ENCODE results near the gene TEX11.

- no peak for TF ChIP-seq CTCF (conservative IDR thresholded peaks at IDR 0.05; ENCODE audit: low read length)
- TF ChIP-seq EZH2phosphoT487 (IDR thresholded peaks at IDR 0.05; ENCODE audit: borderline replicate concordance), result no peak
These were observed 419.7 kb downstream of the TEX11 start for GRCh38 chrX:70488856-70489255.
